SK-N-SH treated with all-trans-retinoic acid at 6 μM for 48 hours (cell line): ENCODE results near the gene NIPSNAP2.

Source experiments
- ATAC-seq: fragments of 200-7000 bp; cut with Tn5 transposase; 3 replicates; pipeline ENCODE4 v1.9.1; 2020; ENCODE audit warnings: mild to moderate bottlenecking, moderate library complexity
- BACH2 ChIP-seq: fragments of 250-450 bp; sonication (Bioruptor Pico); IDR thresholded peaks from 2 replicates; pipeline ENCODE4 v1.9.0; 2021; ENCODE audit warnings: mild to moderate bottlenecking, borderline replicate concordance
- CSDC2 ChIP-seq: fragments of 250-450 bp; sonication (Bioruptor Pico); IDR thresholded peaks from 2 replicates; pipeline ENCODE4 v1.5.0; 2020; ENCODE audit warnings: mild to moderate bottlenecking, moderate library complexity
- ESRRG ChIP-seq: fragments of 250-450 bp; sonication (Bioruptor Pico); IDR thresholded peaks from 2 replicates; pipeline ENCODE4 v1.6.1; 2021; ENCODE audit warnings: mild to moderate bottlenecking
- GLIS3 ChIP-seq: fragments of 250-450 bp; sonication (Bioruptor Pico); IDR thresholded peaks from 2 replicates; pipeline ENCODE4 v1.5.0; 2020; ENCODE audit warnings: mild to moderate bottlenecking, moderate library complexity
- OSR1 ChIP-seq: fragments of 250-450 bp; sonication (Bioruptor Pico); IDR thresholded peaks from 2 replicates; pipeline ENCODE4 v1.8.0; 2022; ENCODE audit warnings: moderate library complexity, mild to moderate bottlenecking, inconsistent platforms
- PPARA ChIP-seq: fragments of 250-450 bp; sonication (Bioruptor Pico); IDR thresholded peaks from 2 replicates; pipeline ENCODE4 v1.5.0; 2020; ENCODE audit warnings: mild to moderate bottlenecking, borderline replicate concordance
- SNAI2 ChIP-seq: fragments of 250-450 bp; sonication (Bioruptor Pico); IDR thresholded peaks from 2 replicates; pipeline ENCODE4 v1.5.0; 2020; ENCODE audit warnings: mild to moderate bottlenecking, moderate library complexity
- TCF4 ChIP-seq: fragments of 250-450 bp; sonication (Bioruptor Pico); IDR thresholded peaks from 2 replicates; pipeline ENCODE4 v1.8.0; 2021; ENCODE audit warnings: mild to moderate bottlenecking, moderate library complexity, borderline replicate concordance
- TOX ChIP-seq: fragments of 250-450 bp; sonication (Bioruptor Pico); IDR thresholded peaks from 2 replicates; pipeline ENCODE4 v1.8.0; 2021; ENCODE audit warnings: mild to moderate bottlenecking, moderate library complexity, borderline replicate concordance
- ZFP3 ChIP-seq: fragments of 250-450 bp; sonication (Bioruptor Pico); IDR thresholded peaks from 2 replicates; pipeline ENCODE4 v1.5.0; 2020; ENCODE audit warnings: mild to moderate bottlenecking, moderate library complexity
- ZFP30 ChIP-seq: fragments of 450-650 bp; formaldehyde crosslinking; IDR thresholded peaks from 2 replicates; pipeline ENCODE4 v1.5.0; 2022; ENCODE audit warnings: mild to moderate bottlenecking, moderate library complexity
- ZNF565 ChIP-seq: fragments of 450-650 bp; formaldehyde crosslinking; conservative IDR thresholded peaks from 2 replicates; pipeline ENCODE4 v1.5.0; 2020; ENCODE audit warnings: low read depth, mild to moderate bottlenecking, moderate library complexity
- ZNF70 ChIP-seq: fragments of 450-650 bp; formaldehyde crosslinking; IDR thresholded peaks from 2 replicates; pipeline ENCODE4 v1.5.0; 2020; ENCODE audit warnings: mild to moderate bottlenecking, moderate library complexity
- ZNF8 ChIP-seq: fragments of 450-650 bp; formaldehyde crosslinking; IDR thresholded peaks from 2 replicates; pipeline ENCODE4 v1.5.0; 2020; ENCODE audit warnings: mild to moderate bottlenecking, moderate library complexity
- TF ChIP-seq, protein P1 (sequence below): fragments of 250-450 bp; sonication (Bioruptor Pico); IDR thresholded peaks from 2 replicates; pipeline ENCODE4 v1.8.0; 2021; ENCODE audit warnings: low read depth, mild to moderate bottlenecking, moderate library complexity, borderline replicate concordance
- TF ChIP-seq, protein P2 (sequence below): fragments of 250-450 bp; sonication (Bioruptor Pico); IDR thresholded peaks from 2 replicates; pipeline ENCODE4 v1.5.0; 2020; ENCODE audit warnings: mild to moderate bottlenecking, moderate library complexity
- TF ChIP-seq, protein P3 (sequence below): fragments of 250-450 bp; sonication (Bioruptor Pico); IDR thresholded peaks from 2 replicates; pipeline ENCODE4 v1.8.0; 2020; ENCODE audit warnings: mild to moderate bottlenecking, moderate library complexity, borderline replicate concordance
- TF ChIP-seq, protein P4 (sequence below): fragments of 250-450 bp; sonication (Bioruptor Pico); IDR thresholded peaks from 2 replicates; pipeline ENCODE4 v1.5.1; 2021; ENCODE audit warnings: mild to moderate bottlenecking, moderate library complexity
- TF ChIP-seq, protein P5 (sequence below): fragments of 250-450 bp; sonication (Bioruptor Pico); IDR thresholded peaks from 2 replicates; pipeline ENCODE4 v1.5.1; 2020; ENCODE audit warnings: low read depth, mild to moderate bottlenecking, moderate library complexity

Gene NIPSNAP2

DNA sequence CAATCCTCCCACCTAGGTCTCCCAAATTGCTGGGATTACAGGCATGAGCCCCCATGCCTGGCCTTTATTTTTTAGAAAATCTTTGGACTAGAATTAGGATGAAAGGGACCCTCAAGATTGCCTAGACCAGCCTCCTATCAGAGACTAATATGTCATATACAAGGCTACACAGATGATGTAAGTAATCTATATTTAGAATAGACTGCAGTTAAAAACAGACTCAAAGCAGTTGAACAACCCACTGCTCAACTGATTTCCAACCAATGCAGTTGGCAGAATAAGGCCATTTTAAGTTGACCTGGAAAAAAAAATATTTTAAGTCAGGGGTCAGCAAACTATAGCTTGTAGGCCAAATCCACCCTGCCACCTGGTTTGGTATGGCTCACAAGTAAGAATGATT lies 59.1 kb downstream of the NIPSNAP2 start:
- TF ChIP-seq, protein P1, sequence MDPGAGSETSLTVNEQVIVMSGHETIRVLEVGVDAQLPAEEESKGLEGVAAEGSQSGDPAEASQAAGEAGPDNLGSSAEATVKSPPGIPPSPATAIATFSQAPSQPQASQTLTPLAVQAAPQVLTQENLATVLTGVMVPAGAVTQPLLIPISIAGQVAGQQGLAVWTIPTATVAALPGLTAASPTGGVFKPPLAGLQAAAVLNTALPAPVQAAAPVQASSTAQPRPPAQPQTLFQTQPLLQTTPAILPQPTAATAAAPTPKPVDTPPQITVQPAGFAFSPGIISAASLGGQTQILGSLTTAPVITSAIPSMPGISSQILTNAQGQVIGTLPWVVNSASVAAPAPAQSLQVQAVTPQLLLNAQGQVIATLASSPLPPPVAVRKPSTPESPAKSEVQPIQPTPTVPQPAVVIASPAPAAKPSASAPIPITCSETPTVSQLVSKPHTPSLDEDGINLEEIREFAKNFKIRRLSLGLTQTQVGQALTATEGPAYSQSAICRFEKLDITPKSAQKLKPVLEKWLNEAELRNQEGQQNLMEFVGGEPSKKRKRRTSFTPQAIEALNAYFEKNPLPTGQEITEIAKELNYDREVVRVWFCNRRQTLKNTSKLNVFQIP (CRISPR knock-in tag): no peak
- TF ChIP-seq ZNF8 (CRISPR knock-in tag) (no peak), SNAI2 (CRISPR knock-in tag) (no peak), TCF4 (CRISPR knock-in tag) (no peak), ESRRG (no peak), ZFP3 (CRISPR knock-in tag) (no peak), BACH2 (no peak)
- TF ChIP-seq, protein P2, sequence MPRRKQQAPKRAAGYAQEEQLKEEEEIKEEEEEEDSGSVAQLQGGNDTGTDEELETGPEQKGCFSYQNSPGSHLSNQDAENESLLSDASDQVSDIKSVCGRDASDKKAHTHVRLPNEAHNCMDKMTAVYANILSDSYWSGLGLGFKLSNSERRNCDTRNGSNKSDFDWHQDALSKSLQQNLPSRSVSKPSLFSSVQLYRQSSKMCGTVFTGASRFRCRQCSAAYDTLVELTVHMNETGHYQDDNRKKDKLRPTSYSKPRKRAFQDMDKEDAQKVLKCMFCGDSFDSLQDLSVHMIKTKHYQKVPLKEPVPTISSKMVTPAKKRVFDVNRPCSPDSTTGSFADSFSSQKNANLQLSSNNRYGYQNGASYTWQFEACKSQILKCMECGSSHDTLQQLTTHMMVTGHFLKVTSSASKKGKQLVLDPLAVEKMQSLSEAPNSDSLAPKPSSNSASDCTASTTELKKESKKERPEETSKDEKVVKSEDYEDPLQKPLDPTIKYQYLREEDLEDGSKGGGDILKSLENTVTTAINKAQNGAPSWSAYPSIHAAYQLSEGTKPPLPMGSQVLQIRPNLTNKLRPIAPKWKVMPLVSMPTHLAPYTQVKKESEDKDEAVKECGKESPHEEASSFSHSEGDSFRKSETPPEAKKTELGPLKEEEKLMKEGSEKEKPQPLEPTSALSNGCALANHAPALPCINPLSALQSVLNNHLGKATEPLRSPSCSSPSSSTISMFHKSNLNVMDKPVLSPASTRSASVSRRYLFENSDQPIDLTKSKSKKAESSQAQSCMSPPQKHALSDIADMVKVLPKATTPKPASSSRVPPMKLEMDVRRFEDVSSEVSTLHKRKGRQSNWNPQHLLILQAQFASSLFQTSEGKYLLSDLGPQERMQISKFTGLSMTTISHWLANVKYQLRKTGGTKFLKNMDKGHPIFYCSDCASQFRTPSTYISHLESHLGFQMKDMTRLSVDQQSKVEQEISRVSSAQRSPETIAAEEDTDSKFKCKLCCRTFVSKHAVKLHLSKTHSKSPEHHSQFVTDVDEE (CRISPR knock-in tag): no peak
- TF ChIP-seq, protein P3, sequence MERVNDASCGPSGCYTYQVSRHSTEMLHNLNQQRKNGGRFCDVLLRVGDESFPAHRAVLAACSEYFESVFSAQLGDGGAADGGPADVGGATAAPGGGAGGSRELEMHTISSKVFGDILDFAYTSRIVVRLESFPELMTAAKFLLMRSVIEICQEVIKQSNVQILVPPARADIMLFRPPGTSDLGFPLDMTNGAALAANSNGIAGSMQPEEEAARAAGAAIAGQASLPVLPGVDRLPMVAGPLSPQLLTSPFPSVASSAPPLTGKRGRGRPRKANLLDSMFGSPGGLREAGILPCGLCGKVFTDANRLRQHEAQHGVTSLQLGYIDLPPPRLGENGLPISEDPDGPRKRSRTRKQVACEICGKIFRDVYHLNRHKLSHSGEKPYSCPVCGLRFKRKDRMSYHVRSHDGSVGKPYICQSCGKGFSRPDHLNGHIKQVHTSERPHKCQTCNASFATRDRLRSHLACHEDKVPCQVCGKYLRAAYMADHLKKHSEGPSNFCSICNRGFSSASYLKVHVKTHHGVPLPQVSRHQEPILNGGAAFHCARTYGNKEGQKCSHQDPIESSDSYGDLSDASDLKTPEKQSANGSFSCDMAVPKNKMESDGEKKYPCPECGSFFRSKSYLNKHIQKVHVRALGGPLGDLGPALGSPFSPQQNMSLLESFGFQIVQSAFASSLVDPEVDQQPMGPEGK (CRISPR knock-in tag): no peak
- ATAC-seq: no peak

DNA sequence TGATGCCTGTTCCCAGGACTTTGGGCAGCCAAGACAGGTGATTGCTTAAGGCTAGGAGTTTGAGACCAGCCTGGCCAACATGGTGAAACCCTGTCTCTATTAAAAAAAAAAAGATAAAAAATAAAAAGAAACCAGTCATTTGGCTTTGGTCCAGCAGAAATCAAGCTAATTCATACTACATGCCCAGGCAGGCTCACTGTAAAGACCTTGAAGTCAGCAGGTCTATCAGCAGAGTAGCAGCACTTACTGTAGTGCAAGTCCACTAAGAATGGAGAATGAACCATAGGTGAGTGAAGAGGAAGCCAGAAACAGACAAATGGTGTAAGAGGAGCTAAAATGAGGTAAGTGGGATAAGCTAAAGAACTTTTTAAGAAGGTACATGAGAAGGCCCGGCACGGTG lies 62.2 kb downstream of the NIPSNAP2 start:
- ATAC-seq: no peak
- TF ChIP-seq ESRRG (no peak), GLIS3 (CRISPR knock-in tag) (no peak), PPARA (CRISPR knock-in tag) (no peak), OSR1 (no peak), ZFP3 (CRISPR knock-in tag) (no peak)
- TF ChIP-seq, protein P1 (CRISPR knock-in tag): no peak
- TF ChIP-seq, protein P3 (CRISPR knock-in tag): no peak

DNA sequence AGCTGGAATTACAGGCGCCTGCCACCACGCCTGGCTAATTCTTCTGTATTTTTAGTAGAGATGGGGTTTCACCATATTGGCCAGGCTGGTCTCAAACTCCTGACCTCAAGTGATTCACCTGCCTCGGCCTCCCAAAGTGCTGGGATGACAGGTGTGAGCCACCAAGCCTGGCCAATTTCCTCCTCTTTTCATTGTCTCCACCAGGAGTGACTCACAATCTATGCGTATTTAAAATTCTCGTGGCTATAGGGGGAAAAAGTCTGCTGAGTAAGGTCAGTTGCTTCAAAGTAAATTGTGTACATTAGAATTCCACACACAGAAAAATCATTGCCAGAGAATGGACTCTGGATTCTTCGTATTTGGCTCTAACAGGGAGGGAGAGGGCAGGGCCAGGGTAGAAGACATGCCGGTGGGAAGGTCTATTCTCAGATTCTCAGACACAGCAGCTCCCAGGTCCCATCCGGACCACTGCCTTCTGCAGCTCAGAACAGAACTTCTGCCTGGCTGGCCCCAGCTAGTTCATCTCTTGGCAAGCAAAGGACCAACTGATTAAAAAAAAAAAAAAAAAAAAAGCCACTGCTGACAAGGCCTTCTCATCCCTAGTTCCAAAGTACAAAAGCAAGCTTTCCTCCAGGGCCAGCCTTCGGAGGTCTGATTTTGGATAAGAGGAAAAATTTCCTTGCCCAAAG lies 64.7 kb downstream of the NIPSNAP2 start:
- no peak for ATAC-seq
- no peak for TF ChIP-seq CSDC2
- TF ChIP-seq, protein P4, sequence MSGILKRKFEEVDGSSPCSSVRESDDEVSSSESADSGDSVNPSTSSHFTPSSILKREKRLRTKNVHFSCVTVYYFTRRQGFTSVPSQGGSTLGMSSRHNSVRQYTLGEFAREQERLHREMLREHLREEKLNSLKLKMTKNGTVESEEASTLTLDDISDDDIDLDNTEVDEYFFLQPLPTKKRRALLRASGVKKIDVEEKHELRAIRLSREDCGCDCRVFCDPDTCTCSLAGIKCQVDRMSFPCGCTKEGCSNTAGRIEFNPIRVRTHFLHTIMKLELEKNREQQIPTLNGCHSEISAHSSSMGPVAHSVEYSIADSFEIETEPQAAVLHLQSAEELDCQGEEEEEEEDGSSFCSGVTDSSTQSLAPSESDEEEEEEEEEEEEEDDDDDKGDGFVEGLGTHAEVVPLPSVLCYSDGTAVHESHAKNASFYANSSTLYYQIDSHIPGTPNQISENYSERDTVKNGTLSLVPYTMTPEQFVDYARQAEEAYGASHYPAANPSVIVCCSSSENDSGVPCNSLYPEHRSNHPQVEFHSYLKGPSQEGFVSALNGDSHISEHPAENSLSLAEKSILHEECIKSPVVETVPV (CRISPR knock-in tag): no peak
- TF ChIP-seq ZFP30 (CRISPR knock-in tag): no peak
- TF ChIP-seq, all 23 proteins: peak for 0

DNA sequence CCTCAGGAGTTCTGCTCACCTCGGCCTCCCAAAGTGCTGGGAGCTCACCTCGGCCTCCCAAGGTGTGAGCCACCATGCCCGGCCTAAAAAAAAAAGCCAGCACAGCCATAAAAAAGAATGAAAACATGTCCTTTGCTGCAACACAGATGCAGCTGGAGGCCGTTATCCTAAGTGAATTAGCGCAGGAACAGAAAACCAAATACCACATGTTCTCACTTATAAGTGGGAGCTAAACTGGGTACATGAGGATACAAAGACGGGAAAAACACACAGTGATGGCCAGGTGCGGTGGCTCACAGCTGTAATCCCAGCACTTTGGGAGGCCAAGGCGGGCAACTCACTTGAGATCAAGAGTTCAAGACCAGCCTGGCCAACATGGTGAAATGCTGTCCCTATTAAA lies 66.0 kb downstream of the NIPSNAP2 start:
- no peak for ATAC-seq
- TF ChIP-seq ZNF565 (no peak), TOX (CRISPR knock-in tag) (no peak), ZFP3 (CRISPR knock-in tag) (no peak), PPARA (CRISPR knock-in tag) (no peak), TCF4 (CRISPR knock-in tag) (peak; percentile 84), ZFP30 (CRISPR knock-in tag) (no peak), ZNF70 (no peak)
- TF ChIP-seq, protein P5, sequence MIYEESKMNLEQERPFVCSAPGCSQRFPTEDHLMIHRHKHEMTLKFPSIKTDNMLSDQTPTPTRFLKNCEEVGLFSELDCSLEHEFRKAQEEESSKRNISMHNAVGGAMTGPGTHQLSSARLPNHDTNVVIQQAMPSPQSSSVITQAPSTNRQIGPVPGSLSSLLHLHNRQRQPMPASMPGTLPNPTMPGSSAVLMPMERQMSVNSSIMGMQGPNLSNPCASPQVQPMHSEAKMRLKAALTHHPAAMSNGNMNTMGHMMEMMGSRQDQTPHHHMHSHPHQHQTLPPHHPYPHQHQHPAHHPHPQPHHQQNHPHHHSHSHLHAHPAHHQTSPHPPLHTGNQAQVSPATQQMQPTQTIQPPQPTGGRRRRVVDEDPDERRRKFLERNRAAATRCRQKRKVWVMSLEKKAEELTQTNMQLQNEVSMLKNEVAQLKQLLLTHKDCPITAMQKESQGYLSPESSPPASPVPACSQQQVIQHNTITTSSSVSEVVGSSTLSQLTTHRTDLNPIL (CRISPR knock-in tag): no peak
- TF ChIP-seq, protein P2 (CRISPR knock-in tag): 0 out of 2 replicates have a peak, but pooled peaks have one; percentile 48
